Calu3 (cell line): ENCODE results near the gene ELF5. TPM values are rescaled to one million over a fixed set of nuclear protein-coding genes. Genes with fewer than 3 reads are reported as not detected.

ENCODE experiments used
- BruUV-seq: library from RNA; stranded (reverse); fragments of 400-500 nt; replicated peaks from 2 replicates; lab custom pipeline; 2021; lab: Mats Ljungman, UMichigan
- CTCF ChIA-PET: fragments of 300-600 bp; sonication (Branson Sonifier 250); formaldehyde crosslinking; loops from one replicate; lab custom pipeline; 2022; ENCODE audit warnings: antibody characterized with exemption; lab: Charles Lee
- DNase-seq: peaks from one replicate; pipeline ENCODE4 v3.0.0; 2022
- H3K27ac Mint-ChIP-seq: one replicate; pipeline ENCODE4 v1.8.0; 2022; ENCODE audit warnings: mixed read lengths; ENCODE audit not compliant: unreplicated experiment
- H3K27me3 Mint-ChIP-seq: one replicate; pipeline ENCODE4 v1.8.0; 2022; ENCODE audit warnings: mixed read lengths; ENCODE audit not compliant: unreplicated experiment
- H3K36me3 Mint-ChIP-seq: one replicate; pipeline ENCODE4 v1.8.0; 2022; ENCODE audit warnings: mild to moderate bottlenecking, moderate library complexity, mixed read lengths; ENCODE audit not compliant: insufficient read depth, unreplicated experiment
- H3K4me1 Mint-ChIP-seq: one replicate; pipeline ENCODE4 v1.8.0; 2022; ENCODE audit warnings: mild to moderate bottlenecking, low read depth, mixed read lengths; ENCODE audit not compliant: unreplicated experiment
- H3K4me3 Mint-ChIP-seq: one replicate; pipeline ENCODE4 v1.8.0; 2022; ENCODE audit warnings: mild to moderate bottlenecking, low read depth, moderate library complexity, mixed read lengths; ENCODE audit not compliant: unreplicated experiment
- H3K9me3 Mint-ChIP-seq: one replicate; pipeline ENCODE4 v1.8.0; 2022; ENCODE audit warnings: low read depth, mixed read lengths; ENCODE audit not compliant: unreplicated experiment
- CTCF ChIP-seq: fragments of 200-600 bp; IDR thresholded peaks from one replicate; pipeline ENCODE4 v1.8.0; 2022; ENCODE audit warnings: antibody characterized with exemption; ENCODE audit not compliant: unreplicated experiment
- intact Hi-C: fragments of 100-400 bp; cut with micrococcal nuclease; formaldehyde crosslinking; loops from one replicate; pipeline ENCODE4 v1.10.0; 2022; ENCODE audit not compliant: unreplicated experiment
- total RNA-seq: library from RNA; stranded (reverse); gene quantifications from 2 replicates; pipeline ENCODE4 v1.2.3, GENCODE V29; 2022

Gene ELF5
- total RNA-seq, 1 experiment from 2014 or later = not detected

GRCh38 chr11:34546511-34547209 lies 33.1 kb upstream of the ELF5 start:
- Mint-ChIP-seq H3K9me3 (no peaks in the 10 kb centered on the region), H3K4me3 (no peak overlapping the region), H3K27me3 (peaks cover 20% of the 10 kb centered on the region), H3K36me3 (no peaks in the 10 kb centered on the region), H3K4me1 (peaks cover 10% of the 10 kb centered on the region), H3K27ac (no peak overlapping the region)
- intact Hi-C loops = no loop called here
- BruUV-seq = no TSS peak
- TF ChIP-seq CTCF = no peak
- no peak for DNase-seq
- CTCF ChIA-PET = no interaction called here

- TF ChIP-seq CTCF = no peak
- no peaks in the 10 kb centered on the region for H3K36me3 Mint-ChIP-seq
- peaks cover 52% of the 10 kb centered on the region for H3K27me3 Mint-ChIP-seq
- H3K9me3 Mint-ChIP-seq = no peaks in the 10 kb centered on the region
- CTCF ChIA-PET = no interaction called here
- BruUV-seq = no TSS peak
- peaks cover 8% of the 10 kb centered on the region for H3K4me1 Mint-ChIP-seq
- intact Hi-C loops = no loop called here
- no peak overlapping the region for H3K27ac Mint-ChIP-seq
- DNase-seq = no peak
- H3K4me3 Mint-ChIP-seq = no peak overlapping the region
These were observed 28.5 kb upstream of the ELF5 start for GRCh38 chr11:34542089-34542488.

GRCh38 chr11:34540870-34541269 lies 27.3 kb upstream of the ELF5 start:
- DNase-seq = no peak
- H3K4me3 Mint-ChIP-seq = no peak overlapping the region
- H3K4me1 Mint-ChIP-seq = no peaks in the 10 kb centered on the region
- no peaks in the 10 kb centered on the region for H3K9me3 Mint-ChIP-seq
- BruUV-seq = no TSS peak
- intact Hi-C loops = no loop called here
- H3K36me3 Mint-ChIP-seq = no peaks in the 10 kb centered on the region
- peaks cover 56% of the 10 kb centered on the region for H3K27me3 Mint-ChIP-seq
- TF ChIP-seq CTCF = no peak
- no peak overlapping the region for H3K27ac Mint-ChIP-seq
- CTCF ChIA-PET = interaction anchor here (0.8 kb wide), 1 partner anchor 11 kb away, joined by 3 read pairs; no protein-coding TSS in a partner anchor

GRCh38 chr11:34537636-34538035 lies 24.0 kb upstream of the ELF5 start:
- CTCF ChIA-PET = no interaction called here
- H3K9me3 Mint-ChIP-seq = peaks cover 5% of the 10 kb centered on the region
- no peak overlapping the region for H3K4me3 Mint-ChIP-seq
- DNase-seq = no peak
- intact Hi-C loops = no loop called here
- H3K36me3 Mint-ChIP-seq = no peaks in the 10 kb centered on the region
- no peak overlapping the region for H3K27ac Mint-ChIP-seq
- no TSS peak for BruUV-seq
- no peaks in the 10 kb centered on the region for H3K4me1 Mint-ChIP-seq
- peaks cover 61% of the 10 kb centered on the region for H3K27me3 Mint-ChIP-seq
- TF ChIP-seq CTCF = no peak
